ENCODE measurements around the gene MARCHF11. TPM values are rescaled to one million over a fixed set of nuclear protein-coding genes. Genes with fewer than 3 reads are reported as not detected.

MARCHF11 gene
- total RNA-seq, 2 donors from 2014 or later, result not detected

DNA sequence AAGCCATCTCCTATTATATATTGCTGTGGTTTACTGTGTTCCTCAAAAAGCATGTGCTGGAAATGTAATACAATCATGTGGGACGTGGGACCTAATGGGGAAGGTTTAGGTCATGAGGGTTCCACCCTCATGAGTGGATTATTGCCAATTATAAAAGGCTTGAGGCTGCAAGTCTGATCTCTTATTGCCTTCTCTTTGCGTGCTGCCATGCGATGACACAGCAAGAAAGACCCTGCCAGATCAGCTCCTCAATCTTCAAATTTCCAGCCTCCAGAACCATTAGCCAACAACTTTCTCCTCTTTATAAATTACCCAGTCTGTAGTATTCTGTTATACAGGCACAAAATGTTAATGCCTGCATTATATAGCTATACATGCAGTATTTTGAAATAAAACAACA lies 45.4 kb downstream of the MARCHF11 start:
- no peaks in the 10 kb centered on the region for H3K4me1 ChIP-seq (ENCODE audit: control insufficient read depth in 1 of 2, low read depth in 2 of 2)
- no peaks in the 10 kb centered on the region for H3K36me3 ChIP-seq
- ATAC-seq (ENCODE audit: insufficient number of reproducible peaks, low FRiP score, low read depth), result no peak
- DNase-seq (ENCODE audit: low spot score), result no peak
- no peak overlapping the region for H3K27ac ChIP-seq
- no peaks in the 10 kb centered on the region for H3K9me3 ChIP-seq
- no peak overlapping the region for H3K4me3 ChIP-seq
- H3K27me3 ChIP-seq (replicated peaks; ENCODE audit: insufficient read depth), result no peaks in the 10 kb centered on the region
- TF ChIP-seq, protein P1, sequence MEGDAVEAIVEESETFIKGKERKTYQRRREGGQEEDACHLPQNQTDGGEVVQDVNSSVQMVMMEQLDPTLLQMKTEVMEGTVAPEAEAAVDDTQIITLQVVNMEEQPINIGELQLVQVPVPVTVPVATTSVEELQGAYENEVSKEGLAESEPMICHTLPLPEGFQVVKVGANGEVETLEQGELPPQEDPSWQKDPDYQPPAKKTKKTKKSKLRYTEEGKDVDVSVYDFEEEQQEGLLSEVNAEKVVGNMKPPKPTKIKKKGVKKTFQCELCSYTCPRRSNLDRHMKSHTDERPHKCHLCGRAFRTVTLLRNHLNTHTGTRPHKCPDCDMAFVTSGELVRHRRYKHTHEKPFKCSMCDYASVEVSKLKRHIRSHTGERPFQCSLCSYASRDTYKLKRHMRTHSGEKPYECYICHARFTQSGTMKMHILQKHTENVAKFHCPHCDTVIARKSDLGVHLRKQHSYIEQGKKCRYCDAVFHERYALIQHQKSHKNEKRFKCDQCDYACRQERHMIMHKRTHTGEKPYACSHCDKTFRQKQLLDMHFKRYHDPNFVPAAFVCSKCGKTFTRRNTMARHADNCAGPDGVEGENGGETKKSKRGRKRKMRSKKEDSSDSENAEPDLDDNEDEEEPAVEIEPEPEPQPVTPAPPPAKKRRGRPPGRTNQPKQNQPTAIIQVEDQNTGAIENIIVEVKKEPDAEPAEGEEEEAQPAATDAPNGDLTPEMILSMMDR (IDR thresholded peaks at IDR 0.05), result no peak

DNA sequence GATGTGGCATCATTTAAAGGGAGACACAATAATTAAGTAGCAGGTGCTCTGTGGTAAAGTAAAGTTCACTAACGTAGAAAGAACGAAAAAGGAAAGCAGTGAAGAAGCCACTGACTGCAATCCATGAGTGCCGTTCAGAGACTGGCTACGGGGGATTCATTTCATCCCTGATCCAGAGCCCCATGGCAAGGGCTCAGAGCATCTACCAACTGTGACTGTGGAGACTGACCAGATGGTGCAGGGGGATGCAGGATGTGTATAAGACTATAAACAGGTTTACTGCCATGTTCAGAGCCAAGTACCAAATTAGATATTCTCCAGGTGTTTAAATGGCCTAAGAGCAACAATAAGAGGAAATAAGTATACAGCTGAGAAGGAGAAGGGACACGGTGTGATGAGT lies 47.7 kb downstream of the MARCHF11 start:
- Histone ChIP-seq H3K4me3 (no peak overlapping the region), H3K9me3 (no peaks in the 10 kb centered on the region), H3K36me3 (no peaks in the 10 kb centered on the region), H3K27ac (no peak overlapping the region), H3K4me1 (ENCODE audit: control insufficient read depth in 1 of 2, low read depth in 2 of 2) (no peaks in the 10 kb centered on the region), H3K27me3 (replicated peaks; ENCODE audit: insufficient read depth) (no peaks in the 10 kb centered on the region)
- ATAC-seq (ENCODE audit: insufficient number of reproducible peaks, low FRiP score, low read depth) (no peak), DNase-seq (ENCODE audit: low spot score) (no peak)
- TF ChIP-seq, protein P1 (IDR thresholded peaks at IDR 0.05), result no peak

DNA sequence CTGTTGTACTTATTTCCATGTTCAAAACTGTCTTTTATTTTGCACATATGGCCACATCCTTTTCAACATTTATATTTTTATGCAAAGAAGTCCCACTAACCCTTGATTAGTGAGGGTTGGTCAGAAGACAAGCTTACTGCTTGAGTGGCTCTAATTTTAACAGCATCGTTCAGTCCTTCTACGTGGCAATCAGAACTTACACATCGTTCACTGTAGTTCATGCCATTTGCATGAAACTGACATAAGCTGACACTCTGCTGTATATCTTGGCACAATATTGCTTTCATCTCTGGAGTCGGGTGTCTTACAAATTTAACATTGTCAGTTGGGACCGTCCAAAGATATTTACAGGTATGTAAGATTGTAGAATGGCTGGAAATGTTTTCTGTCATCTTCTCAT lies 50.6 kb downstream of the MARCHF11 start:
- H3K9me3 ChIP-seq, result no peaks in the 10 kb centered on the region
- no peaks in the 10 kb centered on the region for H3K36me3 ChIP-seq
- no peak for ATAC-seq (ENCODE audit: insufficient number of reproducible peaks, low FRiP score, low read depth)
- H3K27ac ChIP-seq, result no peak overlapping the region
- H3K27me3 ChIP-seq (replicated peaks; ENCODE audit: insufficient read depth), result no peaks in the 10 kb centered on the region
- TF ChIP-seq, protein P1 (IDR thresholded peaks at IDR 0.05), result no peak
- DNase-seq (ENCODE audit: low spot score), result no peak
- no peak overlapping the region for H3K4me3 ChIP-seq
- no peaks in the 10 kb centered on the region for H3K4me1 ChIP-seq (ENCODE audit: control insufficient read depth in 1 of 2, low read depth in 2 of 2)

DNA sequence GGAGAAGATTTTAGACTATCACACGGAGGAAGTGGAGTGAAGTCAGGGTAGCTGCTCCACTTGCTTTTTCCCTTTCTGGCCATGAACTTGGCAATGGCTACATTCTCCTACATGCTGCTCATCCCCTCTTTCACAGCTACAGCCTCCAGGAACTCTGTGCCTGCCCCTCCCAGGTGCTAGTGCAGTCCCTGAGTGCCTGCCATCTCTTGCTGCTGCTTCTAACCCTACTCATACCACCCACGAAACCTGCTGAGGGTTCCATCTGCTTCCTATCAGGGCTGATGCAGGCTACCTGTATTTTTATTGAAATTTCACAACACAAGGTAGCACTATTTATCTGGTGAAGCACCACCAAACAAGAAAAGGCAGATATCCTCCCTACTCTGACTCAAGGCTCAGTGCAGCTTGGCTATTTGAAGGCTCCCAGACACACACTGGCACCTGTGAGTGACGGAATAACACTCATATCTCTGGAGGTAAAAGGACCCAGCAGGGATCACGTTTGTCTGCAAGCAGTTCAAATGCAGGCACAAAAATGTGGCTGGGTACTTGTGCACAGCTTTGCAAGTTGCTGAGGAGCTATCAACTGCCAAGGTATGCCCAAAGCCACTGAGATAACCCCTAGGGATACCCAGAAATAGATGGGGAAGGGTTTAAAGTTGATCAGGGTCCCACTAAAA lies 51.6 kb downstream of the MARCHF11 start:
- Histone ChIP-seq H3K27me3 (replicated peaks; ENCODE audit: insufficient read depth) (no peaks in the 10 kb centered on the region), H3K36me3 (no peaks in the 10 kb centered on the region), H3K4me3 (no peak overlapping the region), H3K4me1 (ENCODE audit: control insufficient read depth in 1 of 2, low read depth in 2 of 2) (no peaks in the 10 kb centered on the region), H3K27ac (no peak overlapping the region), H3K9me3 (no peaks in the 10 kb centered on the region)
- TF ChIP-seq, protein P1 (IDR thresholded peaks at IDR 0.05), result no peak
- DNase-seq (ENCODE audit: low spot score) (no peak), ATAC-seq (ENCODE audit: insufficient number of reproducible peaks, low FRiP score, low read depth) (no peak)

DNA sequence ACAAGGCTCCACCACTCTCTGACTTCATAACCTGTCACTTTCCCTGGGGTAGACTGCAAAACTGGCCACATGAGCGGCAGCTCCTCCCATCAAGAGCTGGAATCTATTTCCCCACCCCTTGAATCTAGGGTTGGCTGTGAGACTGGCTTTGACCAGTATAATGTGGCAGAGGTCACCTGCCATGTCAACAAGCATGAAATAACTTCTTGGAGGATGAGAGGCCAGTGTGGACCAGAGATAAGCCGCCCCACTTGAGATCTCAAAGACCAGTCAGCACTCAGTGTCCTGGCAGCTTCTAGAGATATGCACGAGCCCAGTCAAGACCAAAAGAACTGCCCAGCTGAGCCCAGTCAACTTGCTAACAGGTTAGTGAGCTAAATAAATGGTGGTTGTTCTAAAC lies 59.0 kb downstream of the MARCHF11 start:
- H3K36me3 ChIP-seq, result no peaks in the 10 kb centered on the region
- no peaks in the 10 kb centered on the region for H3K4me1 ChIP-seq (ENCODE audit: control insufficient read depth in 1 of 2, low read depth in 2 of 2)
- no peak overlapping the region for H3K27ac ChIP-seq
- H3K4me3 ChIP-seq, result no peak overlapping the region
- H3K27me3 ChIP-seq (replicated peaks; ENCODE audit: insufficient read depth), result no peaks in the 10 kb centered on the region
- H3K9me3 ChIP-seq, result no peaks in the 10 kb centered on the region
- TF ChIP-seq, protein P1 (IDR thresholded peaks at IDR 0.05), result no peak
- DNase-seq (ENCODE audit: low spot score) (no peak), ATAC-seq (ENCODE audit: insufficient number of reproducible peaks, low FRiP score, low read depth) (no peak)
